Fibroblast of skin of left biceps (primary cell): Measurements from ENCODE around the gene DNASE1L2.
"Not testable (repeated sequence)": the region's sequence is repeated elsewhere in the genome, so short reads cannot be mapped to it uniquely, and the experiment has no call there.

Experiments
- DNase-seq, 2 experiments: peaks; one replicate each; pipeline ENCODE4 v3.0.0-alpha.2; 2013; ENCODE audit warnings: low read depth in 2 of 2

DNASE1L2 gene

GRCh38 chr16:2236337-2237101 lies at the start of gene DNASE1L2:
Gene DNASE1L2 (plus strand): TSS chr16:2236444. CDS start chr16:2236817, 373 bp downstream.
- no peak for DNase-seq

DNA sequence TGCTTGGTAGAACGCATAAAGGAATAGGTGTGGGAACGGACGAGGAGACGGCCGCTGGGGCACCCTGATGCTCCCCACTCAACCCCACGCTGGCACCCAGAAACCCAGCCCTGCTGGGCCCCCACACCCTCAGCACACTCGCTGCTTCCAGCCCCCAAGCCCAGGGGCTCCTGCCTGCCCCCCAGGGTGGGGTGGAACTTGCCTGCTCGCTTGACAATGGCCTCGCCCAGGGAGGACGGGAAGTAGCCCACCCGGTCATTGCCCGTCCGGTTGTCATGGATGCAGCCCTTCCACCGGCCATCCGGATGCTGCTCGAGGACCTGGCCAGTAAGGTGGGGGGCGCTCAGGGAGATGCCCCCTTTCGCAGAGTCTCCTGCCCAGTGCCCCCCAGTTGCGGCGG lies 49.7 kb upstream of the DNASE1L2 start:
- DNase-seq: no peak

DNA sequence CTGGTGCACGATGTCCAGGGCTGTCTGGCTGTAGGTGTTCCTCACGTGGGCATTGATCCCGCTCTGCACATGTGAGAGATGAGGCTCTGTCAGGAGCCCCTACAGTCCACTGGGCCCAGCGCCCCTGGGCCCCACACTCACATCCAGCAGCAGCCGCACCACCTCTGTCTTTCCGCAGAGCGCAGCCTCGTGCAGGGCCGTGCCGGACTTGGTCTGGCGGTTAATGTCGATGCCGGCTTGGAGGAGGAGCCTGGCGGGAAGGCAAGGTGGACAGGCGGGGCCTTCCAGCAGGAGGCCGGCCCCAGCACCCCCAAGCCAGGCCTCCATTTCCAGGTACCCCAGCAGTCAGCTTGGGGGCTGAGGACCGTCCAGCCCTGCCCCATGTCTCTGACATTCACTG lies 49.0 kb upstream of the DNASE1L2 start:
- DNase-seq: no peak

DNA sequence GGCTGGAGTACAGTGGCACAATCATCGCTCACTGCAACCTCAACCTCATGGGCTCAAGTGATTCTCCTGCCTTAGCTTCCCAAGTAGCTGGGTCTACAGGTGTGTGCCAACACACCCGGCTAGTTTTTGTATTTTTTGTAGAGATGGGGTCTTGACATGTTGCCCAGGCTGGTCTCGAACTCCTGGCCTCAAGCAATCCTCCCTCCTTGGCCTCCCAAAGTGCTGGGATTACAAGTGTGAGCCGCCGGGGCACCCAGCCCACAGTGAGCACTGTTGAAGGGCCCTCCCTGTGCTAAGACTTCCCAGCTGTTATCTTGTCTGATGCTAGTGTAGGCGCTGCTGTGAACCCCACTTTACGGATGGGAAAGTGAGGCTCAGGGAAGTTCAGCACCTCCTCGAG lies 47.8 kb upstream of the DNASE1L2 start:
- no peak for DNase-seq

- DNase-seq: no peak
Observed at GRCh38 chr16:2189252-2189893, 46.9 kb upstream of the DNASE1L2 start.

- no peak for DNase-seq
Observed at GRCh38 chr16:2190002-2190658, 46.1 kb upstream of the DNASE1L2 start.

DNA sequence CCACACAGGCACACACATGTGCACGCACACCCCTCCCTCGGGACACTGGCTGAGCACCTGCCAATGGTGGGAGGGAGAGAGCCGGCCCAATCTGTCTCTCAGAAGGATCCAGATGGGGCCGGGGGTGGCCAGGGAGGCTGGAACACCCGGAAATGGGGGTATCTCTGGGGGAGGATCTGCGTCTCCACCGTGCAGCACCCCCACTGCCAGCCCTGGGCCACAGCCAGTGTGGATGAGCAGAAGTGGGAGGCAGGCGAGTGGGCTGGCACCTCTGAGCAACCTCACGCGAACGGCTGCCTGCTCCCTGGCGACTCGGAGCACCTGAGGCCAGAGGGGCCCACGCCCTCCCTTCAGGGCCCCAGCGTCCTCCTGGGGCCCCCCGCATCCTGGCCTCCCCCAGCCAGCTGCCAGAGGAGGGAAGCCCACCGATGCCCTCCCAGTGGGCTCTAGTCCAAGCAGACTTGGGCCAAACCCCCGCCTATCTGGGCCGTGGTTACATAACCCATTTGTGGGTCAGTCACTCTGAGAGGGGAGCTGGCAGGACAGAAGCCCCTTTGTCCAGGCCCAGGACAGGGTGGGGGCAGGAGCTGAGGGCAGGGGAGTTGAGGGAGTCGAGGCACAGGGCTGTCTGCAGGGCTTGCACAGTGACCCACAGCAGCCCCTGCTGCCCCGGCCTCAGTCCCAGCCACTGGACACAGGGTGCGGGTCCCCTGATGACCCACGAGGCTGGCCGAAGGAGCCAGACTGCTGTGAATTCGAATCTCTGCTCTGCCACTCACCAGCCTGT lies 45.4 kb upstream of the DNASE1L2 start:
- DNase-seq: no peak

DNA sequence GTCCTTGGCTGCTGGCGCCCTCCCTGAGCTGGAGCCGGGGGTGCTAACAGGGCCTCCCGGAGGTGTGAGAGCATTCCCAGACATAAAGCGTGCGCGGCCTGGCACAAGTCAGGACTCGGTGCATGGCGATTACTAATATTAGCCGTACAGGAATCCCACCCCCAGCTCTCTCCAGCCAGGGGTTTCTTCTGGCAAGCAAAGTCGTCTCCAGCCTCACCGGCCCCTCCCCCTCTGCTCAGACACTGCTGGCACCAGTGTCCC lies 44.9 kb upstream of the DNASE1L2 start:
- no peak for DNase-seq

DNA sequence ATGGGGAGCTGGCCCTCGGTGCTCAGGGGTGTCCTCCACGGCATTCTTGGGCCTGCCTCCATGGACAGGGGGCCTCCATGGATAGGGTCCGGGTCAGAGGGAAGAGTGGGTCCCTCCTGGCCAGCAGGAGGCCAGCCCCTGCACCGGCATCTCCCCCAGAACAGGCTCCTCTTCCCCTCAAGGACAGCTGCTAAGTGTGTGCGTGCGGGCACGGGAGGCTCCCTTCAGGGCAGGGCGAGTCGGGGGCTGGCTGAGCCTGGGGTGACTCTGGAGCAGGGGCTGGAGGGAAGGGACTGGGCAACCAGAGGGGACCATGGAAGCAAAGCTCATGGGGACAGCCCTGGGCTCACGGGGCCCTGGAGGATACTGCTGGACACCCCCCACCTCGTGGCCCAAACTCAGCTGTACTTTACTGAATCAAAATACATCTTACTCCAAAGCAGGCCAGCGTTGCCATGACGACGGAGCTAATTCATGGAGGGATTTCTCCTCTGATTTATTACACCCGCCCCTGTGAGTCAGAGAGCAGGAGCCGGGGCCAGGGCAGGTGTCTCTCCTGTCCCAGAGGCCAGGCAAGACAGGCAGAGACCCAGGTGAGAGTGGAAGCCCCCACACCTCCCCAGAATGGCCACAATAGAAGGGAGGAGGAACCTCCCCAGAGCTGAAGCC lies 41.9 kb upstream of the DNASE1L2 start:
- no peak for DNase-seq

DNA sequence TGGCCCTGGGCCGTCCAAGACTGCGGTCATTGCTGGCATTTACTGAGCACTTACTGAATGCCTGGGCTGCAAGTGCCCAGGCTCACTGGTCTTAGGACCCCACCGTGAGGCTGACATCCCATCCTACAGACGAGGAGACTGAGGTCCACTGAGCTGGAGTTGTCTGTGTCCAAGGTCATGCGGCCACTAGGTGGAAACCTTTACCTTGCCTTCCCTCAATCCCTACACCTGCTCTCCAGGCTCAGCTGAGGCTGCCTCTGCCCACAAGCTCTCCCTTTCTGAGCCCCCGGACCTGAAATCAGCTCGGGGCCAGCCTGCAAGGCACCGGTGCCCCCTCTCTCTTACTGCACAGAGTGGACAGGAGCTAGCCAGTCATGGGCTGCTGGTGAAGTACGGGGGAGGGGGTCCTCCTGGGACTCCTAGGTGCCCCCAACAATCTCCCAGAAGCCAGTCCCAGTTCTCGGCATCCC lies 41.4 kb upstream of the DNASE1L2 start:
- DNase-seq: no peak

DNA sequence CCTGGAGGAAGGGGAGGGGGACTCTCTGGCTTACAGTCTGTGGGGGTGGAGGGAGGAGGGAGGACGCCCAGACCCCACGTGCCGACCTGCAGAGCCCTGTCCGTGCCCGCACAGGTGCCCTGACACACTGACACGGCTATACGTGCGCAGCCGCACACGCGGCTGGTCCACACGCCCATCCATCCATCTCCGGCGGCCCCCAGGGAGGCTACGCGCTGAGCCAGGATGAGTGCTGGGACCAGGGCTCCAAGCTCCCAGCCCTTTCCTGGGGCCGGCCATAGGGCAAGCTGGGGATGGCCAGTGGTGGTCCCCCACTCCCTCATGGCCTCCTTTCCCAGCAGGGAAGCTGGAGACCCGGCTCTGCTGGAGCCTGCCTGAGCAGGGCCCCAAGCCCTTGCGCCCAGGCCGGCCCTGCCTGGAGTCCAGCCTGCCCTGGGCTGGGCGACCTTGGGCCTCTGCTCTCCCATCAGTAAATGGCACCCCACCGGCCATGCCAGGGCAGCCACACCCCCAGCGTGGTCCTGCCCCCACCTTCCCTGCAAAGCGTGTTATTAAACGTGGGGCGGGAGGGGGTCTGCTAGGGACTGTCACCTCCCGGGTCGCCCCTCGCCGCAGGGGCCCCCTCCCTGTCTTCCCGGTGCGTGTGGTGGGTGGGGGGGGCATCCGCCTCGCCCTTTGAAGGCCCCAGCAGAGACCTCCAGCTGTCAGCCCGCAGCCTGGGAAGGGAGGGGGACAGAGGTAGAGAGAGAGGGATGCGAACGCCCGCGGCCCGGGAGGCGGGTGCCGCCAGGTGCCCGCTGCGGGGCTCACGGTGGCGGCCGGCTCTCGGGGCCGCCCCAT lies 40.7 kb upstream of the DNASE1L2 start:
- DNase-seq: no peak

- no peak for DNase-seq
Observed at GRCh38 chr16:2196162-2196980, 39.9 kb upstream of the DNASE1L2 start, which contains the start of gene CASKIN1. Gene CASKIN1 (minus strand): TSS chr16:2196605. CDS start chr16:2196432, 173 bp downstream.

- no peak for DNase-seq
Observed at GRCh38 chr16:2196981-2197511, 39.2 kb upstream of the DNASE1L2 start.

- no peak for DNase-seq
Observed at GRCh38 chr16:2197765-2198164, 38.5 kb upstream of the DNASE1L2 start.

DNA sequence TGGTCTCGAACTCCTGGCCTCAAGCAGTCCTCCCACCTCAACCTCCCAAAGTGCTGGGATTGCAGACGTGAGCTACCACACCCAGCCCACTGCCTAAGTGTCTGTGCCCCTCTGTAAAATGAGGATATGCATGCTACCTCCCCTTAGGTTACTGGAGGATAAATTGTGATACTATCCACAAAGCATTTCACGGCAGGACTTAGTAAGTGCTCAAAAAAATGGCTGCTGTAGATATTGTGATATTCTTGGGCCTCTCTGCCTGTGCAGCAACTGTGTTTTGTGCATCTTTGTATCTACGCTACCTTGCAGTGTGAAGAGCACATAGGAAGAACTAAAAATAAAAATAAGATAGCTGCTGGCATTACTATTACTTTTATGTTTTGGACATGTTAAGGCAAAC lies 38.0 kb upstream of the DNASE1L2 start:
- no peak for DNase-seq

- DNase-seq: no peak
Observed at GRCh38 chr16:2199095-2199494, 37.1 kb upstream of the DNASE1L2 start.

- no peak for DNase-seq
Observed at GRCh38 chr16:2199621-2200139, 36.6 kb upstream of the DNASE1L2 start.

- no peak for DNase-seq
Observed at GRCh38 chr16:2200313-2200712, 35.9 kb upstream of the DNASE1L2 start.

- not testable (repeated sequence) for DNase-seq
Observed at GRCh38 chr16:2203119-2203688, 33.0 kb upstream of the DNASE1L2 start.
